Epidermal melanocyte (primary cell): ENCODE measurements around the gene GOLGA8N.
A peak's percentile ranks its signal among the peaks of the same experiment; 100 is the strongest.
"Not testable (repeated sequence)": the region's sequence is repeated elsewhere in the genome, so short reads cannot be mapped to it uniquely, and the experiment has no call there.

Experiments
- DNase-seq: peaks from one replicate; pipeline ENCODE4 v3.0.0; 2011; ENCODE audit warnings: low spot score; ENCODE audit not compliant: insufficient read length

GOLGA8N gene

GRCh38 chr15:32593151-32593550 lies at the start of gene GOLGA8N:
Gene GOLGA8N, plus strand, starts transcription at chr15:32593456.
- DNase-seq = not testable (repeated sequence)

GRCh38 chr15:32543456-32543855 lies 49.8 kb upstream of the GOLGA8N start:
- DNase-seq = not testable (repeated sequence)

DNA sequence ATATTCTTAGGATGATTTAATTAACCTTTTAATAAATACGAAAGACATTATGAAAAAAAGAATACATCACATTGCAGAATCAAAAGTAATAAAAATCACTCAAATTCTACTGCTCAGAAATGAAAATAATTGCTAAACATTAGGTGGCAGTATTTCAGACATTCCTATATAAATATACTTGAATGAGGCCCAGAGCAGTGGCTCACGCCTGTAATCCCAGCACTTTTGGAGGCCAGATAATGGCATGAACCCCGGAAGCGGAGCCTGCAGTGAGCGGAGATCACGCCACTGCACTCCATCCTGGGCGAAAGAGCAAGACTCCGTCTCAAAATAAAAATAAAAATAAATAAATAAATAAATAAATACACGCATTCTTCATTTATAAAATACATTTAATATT lies 48.1 kb upstream of the GOLGA8N start:
- DNase-seq = not testable (repeated sequence)

DNA sequence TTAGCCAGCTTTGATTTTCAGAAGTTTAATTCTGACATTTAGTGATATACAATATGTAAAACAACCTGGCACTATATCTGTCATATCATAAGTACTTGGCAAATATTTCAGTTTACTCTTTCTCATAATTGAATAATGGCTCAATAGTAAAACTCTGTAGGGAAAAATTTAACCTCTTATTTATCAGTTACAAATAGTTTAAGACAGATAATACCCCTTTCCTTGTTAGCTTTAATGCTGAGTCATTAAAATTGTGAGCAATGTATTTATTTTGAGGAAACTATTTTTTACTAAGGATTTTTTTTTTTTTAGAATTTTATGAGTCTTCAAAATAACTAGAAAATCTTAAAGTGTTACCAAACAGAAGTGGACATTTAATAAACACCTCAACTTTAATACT lies 38.7 kb upstream of the GOLGA8N start:
- DNase-seq = not testable (repeated sequence)

DNA sequence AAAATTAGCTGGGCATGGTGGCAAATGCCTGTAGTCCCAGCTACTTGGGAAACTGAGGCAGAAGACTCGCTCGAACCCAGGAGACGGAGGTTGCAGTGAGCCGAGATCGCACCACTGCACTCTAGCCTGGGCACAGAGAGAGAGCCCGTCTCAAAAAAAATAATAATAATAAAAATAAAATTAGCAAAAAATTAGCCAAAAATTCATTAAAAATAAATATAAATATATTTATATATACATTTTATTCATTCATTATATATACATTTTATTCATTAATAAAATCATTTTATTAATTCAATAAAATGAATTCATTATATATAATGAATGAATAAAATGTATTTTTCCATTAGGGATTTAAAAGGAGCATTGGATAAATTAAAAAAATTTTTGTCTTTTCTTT lies 31.1 kb upstream of the GOLGA8N start:
- not testable (repeated sequence) for DNase-seq

DNA sequence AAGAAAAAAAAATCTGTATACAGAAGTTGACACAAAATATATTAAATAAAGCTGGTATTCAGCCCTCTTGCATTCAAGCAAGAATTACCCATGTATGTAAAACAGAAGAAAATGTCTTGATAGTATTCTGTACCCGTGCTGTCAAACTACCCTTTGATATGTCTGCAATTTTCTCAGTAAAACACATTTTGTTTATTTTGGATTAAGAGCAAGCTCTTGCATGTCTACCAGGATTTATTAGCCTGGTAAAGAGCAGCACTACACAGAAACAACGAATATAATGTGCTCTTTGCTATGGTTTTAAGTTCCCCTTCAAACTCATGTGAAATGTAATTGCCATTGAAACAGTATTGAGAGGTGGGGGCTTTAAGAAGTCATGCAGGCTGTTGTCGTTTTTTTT lies 24.3 kb upstream of the GOLGA8N start:
- not testable (repeated sequence) for DNase-seq

DNA sequence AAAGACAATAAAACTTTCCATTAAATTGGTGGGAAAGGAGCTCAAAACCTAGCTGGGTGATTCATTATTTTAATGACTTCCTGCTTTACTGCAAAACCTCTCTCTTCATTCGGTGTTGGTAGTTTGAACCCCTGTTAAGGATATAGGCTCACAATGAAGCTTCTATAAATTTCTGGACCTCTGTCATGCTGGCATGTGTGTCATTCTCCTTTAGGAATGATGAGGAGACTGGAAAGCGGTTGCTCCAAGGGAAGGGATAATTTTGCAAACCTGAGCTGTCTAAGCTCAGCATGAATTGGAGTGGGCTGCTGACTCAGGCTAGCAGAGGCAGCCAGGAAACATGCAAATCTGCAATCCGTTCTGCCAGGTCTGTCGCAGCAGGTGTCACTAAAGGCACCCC lies 14.8 kb upstream of the GOLGA8N start:
- not testable (repeated sequence) for DNase-seq

GRCh38 chr15:32585844-32586243 lies 7.4 kb upstream of the GOLGA8N start:
- not testable (repeated sequence) for DNase-seq

- DNase-seq = not testable (repeated sequence)
These were observed 16.3 kb downstream of the GOLGA8N start for GRCh38 chr15:32609518-32609917.

GRCh38 chr15:32610719-32611118 lies 17.5 kb downstream of the GOLGA8N start:
- DNase-seq = not testable (repeated sequence)

- not testable (repeated sequence) for DNase-seq
These were observed 21.4 kb downstream of the GOLGA8N start for GRCh38 chr15:32614712-32615050.

GRCh38 chr15:32615051-32615870 lies 22.0 kb downstream of the GOLGA8N start, which contains the start of gene ARHGAP11A:
Gene ARHGAP11A, plus strand, starts transcription at chr15:32615504. Its CDS starts 708 bp downstream, at chr15:32616212.
- DNase-seq = peak; percentile 32

GRCh38 chr15:32615871-32616426 lies 22.7 kb downstream of the GOLGA8N start:
- DNase-seq = not testable (repeated sequence)

DNA sequence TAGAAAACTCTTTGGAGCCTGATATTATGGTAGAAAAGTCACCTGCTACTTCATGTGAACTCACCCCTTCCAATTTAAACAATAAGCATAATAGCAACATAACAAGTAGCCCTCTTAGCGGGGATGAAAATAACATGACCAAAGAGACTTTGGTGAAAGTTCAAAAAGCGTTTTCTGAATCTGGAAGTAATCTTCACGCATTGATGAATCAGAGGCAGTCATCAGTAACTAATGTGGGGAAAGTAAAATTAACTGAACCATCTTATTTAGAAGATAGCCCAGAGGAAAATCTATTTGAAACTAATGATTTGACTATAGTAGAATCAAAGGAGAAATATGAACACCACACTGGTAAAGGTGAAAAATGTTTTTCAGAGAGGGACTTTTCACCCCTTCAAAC lies 43.2 kb downstream of the GOLGA8N start:
- DNase-seq = no peak

GRCh38 chr15:32636908-32637567 lies 43.8 kb downstream of the GOLGA8N start:
- no peak for DNase-seq

GRCh38 chr15:32637704-32638103 lies 44.4 kb downstream of the GOLGA8N start:
- no peak for DNase-seq

DNA sequence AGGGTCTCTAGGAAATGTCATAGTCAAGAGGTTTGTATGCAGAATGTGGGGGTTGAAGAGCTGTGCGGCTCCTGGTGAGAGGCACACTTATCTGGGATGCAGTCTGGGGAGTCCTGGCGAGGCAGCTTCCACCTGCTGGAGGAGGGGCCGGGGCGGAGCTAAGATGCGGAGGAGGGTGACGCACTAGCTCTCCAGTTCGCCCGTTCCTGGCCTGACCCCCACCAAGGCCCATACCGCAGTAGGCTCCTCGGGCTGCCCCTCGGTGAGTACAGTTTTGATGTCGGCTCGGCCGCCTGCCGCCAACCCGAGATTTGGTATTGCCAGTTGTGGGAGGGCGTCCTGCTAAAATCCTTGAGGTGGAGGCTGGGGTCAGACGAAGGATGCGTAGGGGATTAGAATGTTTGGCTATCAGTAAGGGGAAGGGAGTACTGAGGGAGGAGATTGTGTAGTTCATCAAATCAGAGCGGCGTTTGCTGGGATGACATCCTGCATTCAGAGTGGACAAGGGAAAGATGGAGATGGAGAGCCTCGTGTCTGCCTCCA lies 48.3 kb downstream of the GOLGA8N start, which contains the start of gene SCG5:
Gene SCG5, plus strand, starts transcription at position 194 of the 543 bp plus-strand sequence. CDS start 1,883 bp downstream, outside the sequence.
- no peak for DNase-seq

DNA sequence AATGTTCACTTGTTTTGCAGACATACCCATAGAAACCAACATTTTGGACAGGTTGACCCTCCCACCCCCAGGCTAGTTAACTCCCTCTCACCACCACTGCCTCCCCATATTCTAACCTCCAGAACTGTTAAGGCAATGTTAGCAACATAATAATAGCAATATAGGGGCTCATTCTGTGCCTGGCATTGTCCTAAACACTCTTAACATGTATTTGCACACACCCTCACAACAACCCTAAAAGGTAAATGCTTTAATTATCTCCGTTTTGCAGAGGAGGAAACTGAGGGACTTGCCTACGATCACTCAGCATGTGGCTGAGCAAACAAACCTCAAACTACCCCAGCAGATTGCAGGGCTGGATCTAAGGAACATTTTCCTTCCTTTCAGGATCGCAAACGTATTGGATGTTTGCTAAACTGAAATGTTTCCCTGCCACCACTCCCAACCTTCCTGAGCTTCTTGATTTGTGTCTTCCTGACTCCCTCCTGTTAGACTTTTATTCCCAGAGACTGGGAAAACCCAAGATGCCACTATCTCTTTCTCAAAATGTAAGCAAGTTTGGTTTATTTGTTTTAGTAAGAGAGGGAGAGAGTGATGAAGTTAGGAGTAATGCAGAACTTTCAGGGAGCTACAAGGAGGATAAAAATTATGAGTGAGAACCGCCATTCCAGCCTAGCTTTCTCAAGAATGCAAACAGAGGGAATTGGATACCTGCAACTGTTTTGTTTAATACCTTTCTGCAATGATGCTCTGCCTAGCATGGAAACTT lies 49.6 kb downstream of the GOLGA8N start:
- DNase-seq = no peak

DNA sequence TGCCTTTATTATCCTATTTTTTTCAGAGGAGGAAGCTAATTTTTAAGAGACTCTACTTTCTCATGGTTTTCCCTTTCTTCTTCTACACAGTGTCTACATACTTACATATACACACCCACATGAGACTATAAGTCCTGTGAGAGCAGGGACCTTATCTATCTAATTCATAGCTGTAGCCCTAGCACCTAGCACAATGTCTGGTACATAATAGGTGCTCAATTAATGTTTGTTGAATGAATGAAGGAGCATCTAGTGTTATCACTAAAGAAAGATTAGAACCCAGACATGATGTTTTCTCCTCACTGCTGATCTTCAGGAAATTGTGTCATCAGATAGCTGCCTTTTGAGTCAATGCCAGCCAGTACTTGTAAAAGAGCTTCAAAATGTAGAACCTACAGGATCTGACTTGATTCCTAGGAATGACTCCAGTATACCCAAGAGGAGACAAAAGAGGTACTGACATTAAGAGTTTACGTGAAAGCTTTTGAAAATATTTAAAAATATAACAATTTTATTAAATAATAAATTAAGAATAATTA lies 50.7 kb downstream of the GOLGA8N start:
- DNase-seq = no peak

- DNase-seq = no peak
These were observed 53.0 kb downstream of the GOLGA8N start for GRCh38 chr15:32646291-32646690.

- DNase-seq = no peak
These were observed 56.1 kb downstream of the GOLGA8N start for GRCh38 chr15:32649342-32649741.
